Measurements from ENCODE around the gene C2CD4D. TPM values are rescaled to one million over a fixed set of nuclear protein-coding genes. Genes with fewer than 3 reads are reported as not detected.

C2CD4D gene
- total and polyA plus RNA-seq, 10 donors: 0.03 to 0.51 (median 0.07) TPM; not detected in 7

- H3K4me1 ChIP-seq: peaks cover 0 to 6% (median 0%) of the 10 kb centered on the region in 6 donors
- no peak for DNase-seq
- no peak overlapping the region for H3K4me3 ChIP-seq
- TF ChIP-seq POLR2AphosphoS5 (IDR thresholded peaks at IDR 0.05) (no peak), CTCF (IDR thresholded peaks at IDR 0.05 in 8 of 11, conservative IDR thresholded peaks at IDR 0.05 in 3 of 11) (no peak), POLR2A (IDR thresholded peaks at IDR 0.05) (no peak)
- 89 to 94% (median 91%) methylated on average over 2 to 7 of the region's 7 CpGs for WGBS, 5 donors
- H3K27ac ChIP-seq: no peak overlapping the region
- intact Hi-C loops (cut with DNase I; ENCODE audit: low total_unique reads): no loop called here
- H3K9me3 ChIP-seq: no peaks in the 10 kb centered on the region
- peaks cover 0 to 23% (median 0%) of the 10 kb centered on the region in 7 donors for H3K27me3 ChIP-seq (replicated peaks in 1 of 7)
- no peaks in the 10 kb centered on the region for H3K36me3 ChIP-seq
Observed at GRCh38 chr1:151801846-151802245, 37.8 kb downstream of the C2CD4D start.

DNA sequence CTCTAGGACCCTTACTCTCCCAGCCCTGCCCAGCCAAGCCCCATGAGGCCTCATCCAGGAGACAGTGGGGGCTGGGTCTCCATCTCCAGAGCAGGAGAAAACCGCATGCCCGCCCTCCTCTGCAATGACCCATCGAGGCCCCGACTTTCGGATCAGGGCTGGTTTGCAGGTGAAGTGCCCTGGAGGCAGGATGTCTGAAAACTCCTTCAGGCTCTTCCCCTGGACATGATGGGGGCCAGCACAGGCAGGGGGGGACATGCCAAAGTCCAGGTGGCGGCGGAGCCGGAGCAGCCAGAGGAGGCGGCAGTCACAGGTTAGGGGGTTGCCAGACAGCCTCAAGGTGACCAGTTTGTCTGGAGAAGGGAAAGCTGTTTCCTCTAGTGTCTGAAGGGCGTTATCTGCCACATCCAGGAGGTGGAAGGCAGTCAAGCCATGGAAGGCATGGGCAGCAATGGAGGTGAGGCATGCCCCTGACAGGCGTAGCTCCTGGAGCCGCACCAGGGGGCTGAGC, 38.3 kb downstream of the C2CD4D start:
- H3K27ac ChIP-seq: no peak overlapping the region
- peaks cover 0 to 6% (median 0%) of the 10 kb centered on the region in 6 donors for H3K4me1 ChIP-seq
- peaks cover 0 to 23% (median 0%) of the 10 kb centered on the region in 7 donors for H3K27me3 ChIP-seq (replicated peaks in 1 of 7)
- H3K36me3 ChIP-seq: no peaks in the 10 kb centered on the region
- TF ChIP-seq POLR2AphosphoS5 (IDR thresholded peaks at IDR 0.05) (no peak), POLR2A (IDR thresholded peaks at IDR 0.05) (no peak), CTCF (IDR thresholded peaks at IDR 0.05 in 8 of 11, conservative IDR thresholded peaks at IDR 0.05 in 3 of 11) (no peak)
- no peaks in the 10 kb centered on the region for H3K9me3 ChIP-seq
- WGBS, 5 donors: 88 to 95% (median 94%) methylated on average over 10 to 12 of the region's 12 CpGs
- H3K4me3 ChIP-seq: no peak overlapping the region
- intact Hi-C loops (cut with DNase I; ENCODE audit: low total_unique reads): no loop called here
- no peak for DNase-seq

DNA sequence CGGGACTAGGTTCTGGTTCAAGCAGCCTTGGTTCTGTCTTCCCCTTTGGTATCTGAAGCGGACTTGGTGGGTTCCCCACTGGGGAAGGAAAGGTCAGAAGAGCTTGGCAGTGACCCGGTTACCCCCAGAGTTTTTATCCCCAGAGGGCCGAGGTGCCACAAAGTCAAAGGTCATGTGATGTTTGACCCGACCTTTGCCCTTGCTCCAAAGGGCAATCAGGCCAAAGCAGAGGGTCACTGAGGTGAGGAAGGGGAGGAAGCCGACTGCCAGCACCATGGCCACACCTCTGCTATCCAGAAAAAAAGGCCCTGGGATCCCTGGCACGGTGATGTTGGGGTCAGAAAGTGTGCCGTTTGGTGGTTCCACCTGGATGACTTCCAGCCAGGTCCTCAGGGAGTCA, 38.8 kb downstream of the C2CD4D start:
- no peaks in the 10 kb centered on the region for H3K9me3 ChIP-seq
- peaks cover 0 to 23% (median 0%) of the 10 kb centered on the region in 7 donors for H3K27me3 ChIP-seq (replicated peaks in 1 of 7)
- no peak for TF ChIP-seq POLR2AphosphoS5 (IDR thresholded peaks at IDR 0.05)
- TF ChIP-seq POLR2A (IDR thresholded peaks at IDR 0.05): no peak
- TF ChIP-seq CTCF (IDR thresholded peaks at IDR 0.05 in 8 of 11, conservative IDR thresholded peaks at IDR 0.05 in 3 of 11): no peak
- no peak for DNase-seq
- H3K4me1 ChIP-seq: peaks cover 0 to 6% (median 0%) of the 10 kb centered on the region in 6 donors
- intact Hi-C loops (cut with DNase I; ENCODE audit: low total_unique reads): no loop called here
- no peaks in the 10 kb centered on the region for H3K36me3 ChIP-seq
- no peak overlapping the region for H3K27ac ChIP-seq
- no peak overlapping the region for H3K4me3 ChIP-seq
- WGBS, 5 donors: 57 to 68% (median 61%) methylated on average over 8 of the region's 8 CpGs

GRCh38 chr1:151799179-151800022, 40.2 kb downstream of the C2CD4D start:
- no peak for DNase-seq

More at GRCh38 chr1:151799179-151800022, 40.2 kb downstream of the C2CD4D start:
- Histone ChIP-seq H3K4me1 (peaks cover 0 to 6% (median 0%) of the 10 kb centered on the region in 6 donors), H3K27me3 (replicated peaks in 1 of 7) (peaks cover 0 to 23% (median 0%) of the 10 kb centered on the region in 7 donors), H3K36me3 (peaks cover 0 to under 1% (median 0%) of the 10 kb centered on the region in 6 donors), H3K9me3 (no peaks in the 10 kb centered on the region), H3K27ac (no peak overlapping the region), H3K4me3 (no peak overlapping the region)
- no peak for TF ChIP-seq POLR2AphosphoS5 (IDR thresholded peaks at IDR 0.05)
- TF ChIP-seq POLR2A (IDR thresholded peaks at IDR 0.05): no peak
- TF ChIP-seq CTCF (IDR thresholded peaks at IDR 0.05 in 8 of 11, conservative IDR thresholded peaks at IDR 0.05 in 3 of 11): no peak
- intact Hi-C loops (cut with DNase I; ENCODE audit: low total_unique reads): no loop called here
- 66 to 78% (median 71%) methylated on average over 9 of the region's 9 CpGs for WGBS, 5 donors

Data from spleen (tissue), 11 donors.